HG03159 (cell line): ENCODE measurements around the gene RALGPS1.
"Not testable (repeated sequence)": the region's sequence is repeated elsewhere in the genome, so short reads cannot be mapped to it uniquely, and the experiment has no call there.

Experiments
- ATAC-seq: cut with Tn5 transposase; IDR thresholded peaks from one replicate; pipeline ENCODE4 v1.9.1; 2021; ENCODE audit warnings: mild to moderate bottlenecking, moderate library complexity; ENCODE audit not compliant: unreplicated experiment

The RALGPS1 gene

GRCh38 chr9:127132921-127133647, 218.5 kb downstream of the RALGPS1 start:
- ATAC-seq, result no peak

- no peak for ATAC-seq
Observed at GRCh38 chr9:127133739-127134167, 219.2 kb downstream of the RALGPS1 start.

- ATAC-seq, result no peak
Observed at GRCh38 chr9:127135056-127135745, 220.6 kb downstream of the RALGPS1 start.

GRCh38 chr9:127136081-127136879, 221.7 kb downstream of the RALGPS1 start:
- ATAC-seq, result no peak

- no peak for ATAC-seq
Observed at GRCh38 chr9:127136880-127137639, 222.5 kb downstream of the RALGPS1 start.

- no peak for ATAC-seq
Observed at GRCh38 chr9:127137640-127138360, 223.2 kb downstream of the RALGPS1 start.

- ATAC-seq, result no peak
Observed at GRCh38 chr9:127138444-127138843, 223.9 kb downstream of the RALGPS1 start.

GRCh38 chr9:127139071-127139731, 224.6 kb downstream of the RALGPS1 start:
- ATAC-seq, result no peak

GRCh38 chr9:127139775-127140174, 225.2 kb downstream of the RALGPS1 start:
- no peak for ATAC-seq

GRCh38 chr9:127140181-127140580, 225.6 kb downstream of the RALGPS1 start:
- ATAC-seq, result no peak

GRCh38 chr9:127140842-127141675, 226.5 kb downstream of the RALGPS1 start:
- no peak for ATAC-seq

- no peak for ATAC-seq
Observed at GRCh38 chr9:127142291-127142690, 227.7 kb downstream of the RALGPS1 start.

- ATAC-seq, result no peak
Observed at GRCh38 chr9:127142931-127143464, 228.4 kb downstream of the RALGPS1 start.

GRCh38 chr9:127143920-127144465, 229.4 kb downstream of the RALGPS1 start:
- no peak for ATAC-seq

GRCh38 chr9:127144670-127145445, 230.3 kb downstream of the RALGPS1 start:
- ATAC-seq, result no peak

GRCh38 chr9:127146841-127147240, 232.3 kb downstream of the RALGPS1 start:
- ATAC-seq, result not testable (repeated sequence)

GRCh38 chr9:127147251-127147650, 232.7 kb downstream of the RALGPS1 start:
- ATAC-seq, result no peak
